A673 (cell line): ENCODE measurements around the gene RHAG. TPM values are rescaled to one million over a fixed set of nuclear protein-coding genes. Genes with fewer than 3 reads are reported as not detected.
"Not testable (repeated sequence)": the region's sequence is repeated elsewhere in the genome, so short reads cannot be mapped to it uniquely, and the experiment has no call there.

ENCODE experiments used
- BruUV-seq: library from RNA; stranded (reverse); fragments of 400-500 nt; replicated peaks from 2 replicates; lab custom pipeline; 2021; lab: Mats Ljungman, UMichigan
- CTCF ChIA-PET: fragments of 300-600 bp; sonication (Branson Sonifier 250); formaldehyde crosslinking; loops from one replicate; lab custom pipeline; 2022; ENCODE audit warnings: antibody characterized with exemption; lab: Charles Lee
- POLR2A ChIA-PET: fragments of 300-600 bp; sonication (Branson Sonifier 250); formaldehyde crosslinking; loops from one replicate; lab custom pipeline; 2022; ENCODE audit warnings: antibody characterized with exemption; ENCODE audit not compliant: low non-redundant PET; lab: Charles Lee
- DNase-seq: peaks from one replicate; pipeline ENCODE4 v3.0.0-alpha.2; 2015; ENCODE audit warnings: low spot score
- H3K27ac ChIP-seq: fragments of 200-600 bp; sonication (generic); 2 replicates; pipeline ENCODE4 v1.5.1; 2016; ENCODE audit warnings: mixed run types, low read depth, mild to moderate bottlenecking, mixed read lengths, antibody characterized with exemption, low read length; ENCODE audit not compliant: poor library complexity, severe bottlenecking
- H3K27me3 ChIP-seq: fragments of 200-600 bp; sonication (generic); replicated peaks from 2 replicates; pipeline ENCODE4 v1.6.1; 2017; ENCODE audit warnings: mixed run types, low read depth, mild to moderate bottlenecking, mixed read lengths, antibody characterized with exemption, low read length; ENCODE audit not compliant: insufficient read depth, poor library complexity
- H3K36me3 ChIP-seq: fragments of 200-600 bp; sonication (generic); 2 replicates; pipeline ENCODE4 v1.6.1; 2016; ENCODE audit warnings: mixed run types, mild to moderate bottlenecking, mixed read lengths, antibody characterized with exemption, low read length; ENCODE audit not compliant: insufficient read depth, poor library complexity, severe bottlenecking
- H3K4me1 ChIP-seq: fragments of 200-600 bp; sonication (generic); 2 replicates; pipeline ENCODE4 v1.6.1; 2017; ENCODE audit warnings: mixed run types, mild to moderate bottlenecking, mixed read lengths, antibody characterized with exemption, low read length; ENCODE audit not compliant: insufficient read depth, poor library complexity, severe bottlenecking
- H3K4me3 ChIP-seq: fragments of 200-600 bp; sonication (generic); 2 replicates; pipeline ENCODE4 v1.5.1; 2016; ENCODE audit warnings: low read depth, mixed run types, mild to moderate bottlenecking, mixed read lengths, low read length; ENCODE audit not compliant: poor library complexity, severe bottlenecking
- H3K9me3 ChIP-seq: fragments of 200-600 bp; sonication (generic); 2 replicates; pipeline ENCODE4 v1.6.1; 2016; ENCODE audit warnings: mixed run types, low read depth, mild to moderate bottlenecking, mixed read lengths, antibody characterized with exemption, low read length; ENCODE audit not compliant: poor library complexity, severe bottlenecking
- CTCF ChIP-seq: fragments of 300-800, 200-600 bp; sonication (generic); conservative IDR thresholded peaks from 2 replicates; pipeline ENCODE4 v1.5.1; 2017; ENCODE audit warnings: low read depth, mild to moderate bottlenecking, antibody characterized with exemption, low read length, moderate library complexity, mixed read lengths
- EZH2 ChIP-seq: fragments of 200-600 bp; sonication (generic); IDR thresholded peaks from 2 replicates; pipeline ENCODE4 v1.6.1; 2017; ENCODE audit warnings: borderline replicate concordance, low read depth, mild to moderate bottlenecking, mixed read lengths, antibody characterized with exemption, low read length; ENCODE audit not compliant: poor library complexity, severe bottlenecking
- intact Hi-C: fragments of 100-400 bp; cut with micrococcal nuclease; formaldehyde crosslinking; loops from one replicate; pipeline ENCODE4 v1.10.0; 2022; ENCODE audit not compliant: unreplicated experiment
- total RNA-seq: library from RNA; stranded (reverse); gene quantifications from 2 replicates; pipeline ENCODE4 v1.2.3, GENCODE V29; 2021

The RHAG gene
- total RNA-seq, 1 experiment from 2014 or later = not detected

DNA sequence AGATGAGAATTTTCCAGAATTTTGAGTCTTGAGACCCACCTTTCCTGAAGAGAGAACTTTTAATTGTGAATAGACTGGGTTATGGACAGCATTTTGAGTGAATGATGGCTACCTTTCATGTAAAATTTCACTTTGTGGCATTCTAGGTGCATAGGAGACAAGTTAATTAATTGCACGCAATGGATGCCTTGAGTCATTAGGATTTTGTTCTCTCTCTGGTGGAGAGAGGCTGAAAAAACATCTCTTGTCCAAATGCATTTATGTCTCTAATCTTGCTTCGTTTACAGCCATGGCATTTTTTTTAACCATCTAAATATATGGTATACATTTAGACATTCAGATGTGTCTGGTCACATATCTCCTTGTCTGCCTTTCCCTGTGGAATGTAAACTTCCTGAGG lies 3.1 kb downstream of the RHAG start:
- Histone ChIP-seq H3K4me1 (no peaks in the 10 kb centered on the region), H3K27ac (no peak overlapping the region), H3K27me3 (peaks cover 41% of the 10 kb centered on the region), H3K4me3 (no peak overlapping the region), H3K9me3 (no peaks in the 10 kb centered on the region), H3K36me3 (no peaks in the 10 kb centered on the region)
- POLR2A ChIA-PET = no interaction called here
- intact Hi-C loops = no loop called here
- TF ChIP-seq EZH2 (no peak), CTCF (no peak)
- CTCF ChIA-PET = no interaction called here
- BruUV-seq = no TSS peak
- DNase-seq = no peak

GRCh38 chr6:49632727-49633126 lies 3.9 kb downstream of the RHAG start:
- DNase-seq = no peak
- no peaks in the 10 kb centered on the region for H3K4me1 ChIP-seq
- no peak for TF ChIP-seq EZH2
- ChIA-PET POLR2A (no interaction called here), CTCF (no interaction called here)
- intact Hi-C loops = no loop called here
- no peaks in the 10 kb centered on the region for H3K36me3 ChIP-seq
- no peak overlapping the region for H3K4me3 ChIP-seq
- no peak overlapping the region for H3K27ac ChIP-seq
- no peaks in the 10 kb centered on the region for H3K9me3 ChIP-seq
- H3K27me3 ChIP-seq = peaks cover 33% of the 10 kb centered on the region
- no TSS peak for BruUV-seq

- POLR2A ChIA-PET, CTCF ChIA-PET, H3K4me3 ChIP-seq, DNase-seq, H3K27ac ChIP-seq, H3K36me3 ChIP-seq, H3K9me3 ChIP-seq, BruUV-seq, H3K4me1 ChIP-seq: not testable (repeated sequence)
- H3K27me3 ChIP-seq = peaks cover 14% of the 10 kb centered on the region
- intact Hi-C loops = loop anchor here (10.0 kb wide), 1 partner anchor 405 kb away; no protein-coding TSS in a partner anchor
Observed at GRCh38 chr6:49629485-49630088, 7.1 kb downstream of the RHAG start.

GRCh38 chr6:49626811-49627210 lies 9.8 kb downstream of the RHAG start:
- Histone ChIP-seq H3K4me1 (no peaks in the 10 kb centered on the region), H3K4me3 (no peak overlapping the region), H3K9me3 (no peaks in the 10 kb centered on the region), H3K36me3 (no peaks in the 10 kb centered on the region), H3K27me3 (peaks cover 10% of the 10 kb centered on the region), H3K27ac (no peak overlapping the region)
- no peak for DNase-seq
- CTCF ChIA-PET = no interaction called here
- intact Hi-C loops = loop anchor here (10.0 kb wide), 1 partner anchor 408 kb away; no protein-coding TSS in a partner anchor
- no TSS peak for BruUV-seq
- POLR2A ChIA-PET = no interaction called here
- TF ChIP-seq CTCF (no peak), EZH2 (no peak)
